MM.1S (cell line): ENCODE measurements around the gene CLINT1.

Experiments
- DNase-seq: peaks from one replicate; pipeline ENCODE4 v3.0.0-alpha.2; 2015
- H2AFZ ChIP-seq: fragments of 300-600 bp; sonication (generic); 2 replicates; pipeline ENCODE4 v1.6.0; 2016; ENCODE audit warnings: antibody characterized with exemption, low read length
- H3F3A ChIP-seq: fragments of 300-600 bp; sonication (generic); 2 replicates; pipeline ENCODE4 v1.6.1; 2016; ENCODE audit warnings: mild to moderate bottlenecking, antibody characterized with exemption, low read length, moderate library complexity, mixed read lengths; ENCODE audit not compliant: insufficient read depth
- H3K27ac ChIP-seq: fragments of 300-600 bp; sonication (generic); 2 replicates; pipeline ENCODE4 v1.5.1; 2016; ENCODE audit warnings: mild to moderate bottlenecking, low read length
- H3K27me3 ChIP-seq: fragments of 300-600 bp; sonication (generic); replicated peaks from 2 replicates; pipeline ENCODE4 v1.6.0; 2016; ENCODE audit warnings: low read length; ENCODE audit not compliant: insufficient read depth
- H3K36me3 ChIP-seq: fragments of 300-600 bp; sonication (generic); replicated peaks from 2 replicates; pipeline ENCODE4 v1.6.1; 2016; ENCODE audit warnings: mild to moderate bottlenecking, low read length, mixed read lengths; ENCODE audit not compliant: insufficient read depth
- H3K4me1 ChIP-seq: fragments of 300-600 bp; sonication (generic); 2 replicates; pipeline ENCODE4 v1.6.1; 2016; ENCODE audit warnings: low read length, mixed read lengths
- H3K4me2 ChIP-seq: fragments of 300-600 bp; sonication (generic); 2 replicates; pipeline ENCODE4 v1.6.0; 2016; ENCODE audit warnings: low read depth, low read length
- H3K4me3 ChIP-seq: fragments of 300-600 bp; sonication (generic); 2 replicates; pipeline ENCODE4 v1.5.1; 2016; ENCODE audit warnings: low read length, mixed read lengths
- H3K79me2 ChIP-seq: fragments of 300-600 bp; sonication (generic); 2 replicates; pipeline ENCODE4 v1.6.1; 2016; ENCODE audit warnings: mixed run types, low read length, mixed read lengths
- H3K9ac ChIP-seq: fragments of 300-600 bp; sonication (generic); 2 replicates; pipeline ENCODE4 v1.6.1; 2016; ENCODE audit warnings: low read length, mixed read lengths
- H3K9me2 ChIP-seq: fragments of 300-600 bp; sonication (generic); replicated peaks from 2 replicates; pipeline ENCODE4 v1.6.1; 2016; ENCODE audit warnings: mild to moderate bottlenecking, low read length, mixed read lengths; ENCODE audit not compliant: insufficient read depth
- H3K9me3 ChIP-seq: fragments of 300-600 bp; sonication (generic); replicated peaks from 2 replicates; pipeline ENCODE4 v1.6.1; 2016; ENCODE audit warnings: mild to moderate bottlenecking, low read length, mixed read lengths; ENCODE audit not compliant: insufficient read depth
- H4K20me1 ChIP-seq: fragments of 300-600 bp; sonication (generic); 2 replicates; pipeline ENCODE4 v1.6.1; 2016; ENCODE audit warnings: mild to moderate bottlenecking, low read length, moderate library complexity, mixed read lengths; ENCODE audit not compliant: insufficient read depth
- CTCF ChIP-seq: fragments of 300-600 bp; sonication (generic); IDR thresholded peaks from 2 replicates; pipeline ENCODE4 v1.5.1; 2016; ENCODE audit warnings: antibody characterized with exemption, low read length, mixed read lengths
- EZH2 ChIP-seq: fragments of 300-600 bp; sonication (generic); optimal IDR thresholded peaks from 2 replicates; pipeline ENCODE3; 2017; ENCODE audit warnings: low read depth, mild to moderate bottlenecking, antibody characterized with exemption, low read length, mixed read lengths
- EZH2phosphoT487 ChIP-seq: fragments of 300-600 bp; sonication (generic); IDR thresholded peaks from 2 replicates; pipeline ENCODE4 v1.6.1; 2018; ENCODE audit warnings: antibody characterized with exemption, low read length

The CLINT1 gene

GRCh38 chr5:157845914-157846598, 12.9 kb downstream of the CLINT1 start:
- H3K9ac ChIP-seq, result no peak overlapping the region
- no peaks in the 10 kb centered on the region for H3K4me1 ChIP-seq
- no peak overlapping the region for H3K27ac ChIP-seq
- no peaks in the 10 kb centered on the region for H3K27me3 ChIP-seq
- TF ChIP-seq EZH2, result no peak
- no peak for TF ChIP-seq CTCF
- TF ChIP-seq EZH2phosphoT487, result no peak
- peaks cover 94% of the 10 kb centered on the region for H3K79me2 ChIP-seq
- H3K9me2 ChIP-seq, result no peaks in the 10 kb centered on the region
- H3K36me3 ChIP-seq, result peaks cover 3% of the 10 kb centered on the region; the same call in 1 of the 2 replicates
- no peaks in the 10 kb centered on the region for H3F3A ChIP-seq
- no peak overlapping the region for H3K4me3 ChIP-seq
- peaks cover 10% of the 10 kb centered on the region for H4K20me1 ChIP-seq
- H3K4me2 ChIP-seq, result no peak overlapping the region
- H2AFZ ChIP-seq, result no peak overlapping the region
- no peaks in the 10 kb centered on the region for H3K9me3 ChIP-seq
- no peak for DNase-seq

GRCh38 chr5:157842787-157843186, 16.2 kb downstream of the CLINT1 start:
- DNase-seq, result no peak
- Histone ChIP-seq H3K79me2 (peaks cover 92% of the 10 kb centered on the region), H3K27ac (no peak overlapping the region), H4K20me1 (peaks cover 7% of the 10 kb centered on the region), H3K9me2 (no peaks in the 10 kb centered on the region), H3K9ac (no peak overlapping the region), H3K27me3 (no peaks in the 10 kb centered on the region), H3K4me3 (no peak overlapping the region), H3K36me3 (peaks cover 3% of the 10 kb centered on the region; the same call in 1 of the 2 replicates), H3K4me1 (no peaks in the 10 kb centered on the region), H3F3A (no peaks in the 10 kb centered on the region), H2AFZ (no peak overlapping the region), H3K4me2 (no peak overlapping the region), H3K9me3 (no peaks in the 10 kb centered on the region)
- TF ChIP-seq EZH2phosphoT487 (no peak), EZH2 (no peak), CTCF (no peak)

- Histone ChIP-seq H2AFZ (no peak overlapping the region), H3K36me3 (no peaks in the 10 kb centered on the region), H3K9me3 (no peaks in the 10 kb centered on the region), H3K9ac (no peak overlapping the region), H3K4me2 (no peak overlapping the region), H3K4me1 (no peaks in the 10 kb centered on the region), H3K9me2 (no peaks in the 10 kb centered on the region), H3K79me2 (peaks cover 92% of the 10 kb centered on the region), H3F3A (no peaks in the 10 kb centered on the region), H3K27me3 (no peaks in the 10 kb centered on the region), H3K27ac (no peak overlapping the region), H4K20me1 (peaks cover 7% of the 10 kb centered on the region), H3K4me3 (no peak overlapping the region)
- DNase-seq, result no peak
- TF ChIP-seq EZH2phosphoT487 (no peak), EZH2 (no peak), CTCF (no peak)
Measured at GRCh38 chr5:157842185-157842584, 16.8 kb downstream of the CLINT1 start.
